Trophoblast cell (in vitro differentiated cells and primary cell): ENCODE results near the gene IP6K3.
A peak's percentile ranks its signal among the peaks of the same experiment; 100 is the strongest.

Source experiments
- DNase-seq, 2 donors: peaks; one replicate each; pipeline ENCODE4 v3.0.0-alpha.2; 2016
- H2AFZ ChIP-seq: 2 replicates; pipeline ENCODE4 v1.6.1; 2013; ENCODE audit warnings: low read length, moderate library complexity, mild to moderate bottlenecking; ENCODE audit not compliant: insufficient read depth, poor library complexity
- H2AK5ac ChIP-seq: 2 replicates; pipeline ENCODE4 v1.6.1; 2013; ENCODE audit warnings: mild to moderate bottlenecking, low read length
- H2BK120ac ChIP-seq: 2 replicates; pipeline ENCODE4 v1.6.1; 2013; ENCODE audit warnings: low read length, mild to moderate bottlenecking, moderate library complexity; ENCODE audit not compliant: insufficient read depth, poor library complexity
- H2BK12ac ChIP-seq: 2 replicates; pipeline ENCODE4 v1.6.1; 2013; ENCODE audit warnings: mild to moderate bottlenecking, low read length, moderate library complexity
- H2BK5ac ChIP-seq: 2 replicates; pipeline ENCODE4 v1.6.1; 2013; ENCODE audit warnings: low read length, low read depth, moderate library complexity, mild to moderate bottlenecking; ENCODE audit not compliant: poor library complexity
- H3K14ac ChIP-seq: 2 replicates; pipeline ENCODE4 v1.6.1; 2013; ENCODE audit warnings: mild to moderate bottlenecking, low read length
- H3K18ac ChIP-seq: 2 replicates; pipeline ENCODE4 v1.6.1; 2013; ENCODE audit warnings: mild to moderate bottlenecking, low read length
- H3K23ac ChIP-seq: 2 replicates; pipeline ENCODE4 v1.6.1; 2013; ENCODE audit warnings: low read length
- H3K27ac ChIP-seq: 2 replicates; pipeline ENCODE4 v1.5.1; 2013; ENCODE audit warnings: low read depth, mild to moderate bottlenecking, inconsistent platforms, low read length, moderate library complexity
- H3K27me3 ChIP-seq: 2 replicates; pipeline ENCODE4 v1.6.1; 2013; ENCODE audit warnings: inconsistent platforms, mild to moderate bottlenecking, low read length, moderate library complexity; ENCODE audit not compliant: insufficient read depth
- H3K36me3 ChIP-seq, 2 experiments: 1 replicate in 1 of 2; 2 replicates in 1 of 2; pipeline ENCODE4 v1.6.1; 2013; ENCODE audit warnings: low read length in 2 of 2, mild to moderate bottlenecking in 2 of 2, moderate library complexity in 1 of 2; ENCODE audit not compliant: insufficient read depth in 2 of 2, control insufficient read depth in 1 of 2
- H3K4ac ChIP-seq: 2 replicates; pipeline ENCODE4 v1.6.1; 2013; ENCODE audit warnings: low read depth, mild to moderate bottlenecking, low read length, moderate library complexity
- H3K4me1 ChIP-seq, 2 experiments: 1 replicate in 1 of 2; 2 replicates in 1 of 2; pipeline ENCODE4 v1.6.1; 2013; ENCODE audit warnings: low read length in 2 of 2, mild to moderate bottlenecking in 2 of 2, moderate library complexity in 1 of 2; ENCODE audit not compliant: insufficient read depth in 2 of 2, control insufficient read depth in 1 of 2
- H3K4me2 ChIP-seq: 2 replicates; pipeline ENCODE4 v1.6.1; 2013; ENCODE audit warnings: inconsistent platforms, mild to moderate bottlenecking, low read length, moderate library complexity
- H3K4me3 ChIP-seq: 2 replicates; pipeline ENCODE4 v1.5.1; 2013; ENCODE audit warnings: mild to moderate bottlenecking, low read depth, low read length, inconsistent platforms
- H3K79me1 ChIP-seq: one replicate; pipeline ENCODE4 v1.6.1; 2013; ENCODE audit warnings: low read length
- H3K79me2 ChIP-seq: 2 replicates; pipeline ENCODE4 v1.6.1; 2013; ENCODE audit warnings: low read length, mild to moderate bottlenecking; ENCODE audit not compliant: control insufficient read depth, insufficient read depth, poor library complexity
- H3K9ac ChIP-seq: 2 replicates; pipeline ENCODE4 v1.6.1; 2013; ENCODE audit warnings: mild to moderate bottlenecking, low read length
- H3K9me3 ChIP-seq: 2 replicates; pipeline ENCODE4 v1.6.1; 2013; ENCODE audit warnings: low read depth, mild to moderate bottlenecking, control low read depth, inconsistent platforms, low read length; ENCODE audit not compliant: insufficient read depth
- H4K12ac ChIP-seq: 2 replicates; pipeline ENCODE4 v1.6.1; 2013; ENCODE audit warnings: low read depth, mild to moderate bottlenecking, low read length, moderate library complexity
- H4K8ac ChIP-seq: 2 replicates; pipeline ENCODE4 v1.6.1; 2013; ENCODE audit warnings: low read depth, mild to moderate bottlenecking, low read length, moderate library complexity
- H4K91ac ChIP-seq: one replicate; pipeline ENCODE4 v1.6.1; 2013; ENCODE audit warnings: low read depth, mild to moderate bottlenecking, low read length, moderate library complexity
- WGBS: extraction: QIAGEN DNeasy Blood & Tissue Kit; methylation state at CpG from one replicate; pipeline ENCODE4 v1.1.7; 2013; ENCODE audit warnings: missing lambda C conversion rate; ENCODE audit not compliant: insufficient read length, insufficient coverage; ENCODE audit errors: extremely low coverage; 5-methylcytosine and 5-hydroxymethylcytosine counted together

IP6K3 gene

GRCh38 chr6:33752646-33753015, 5.9 kb upstream of the IP6K3 start:
- no peak overlapping the region for H4K91ac ChIP-seq
- no CpG with 5 or more reads among the region's 1 CpG for WGBS
- no peaks in the 10 kb centered on the region for H3K79me1 ChIP-seq

GRCh38 chr6:33751771-33752645, 5.3 kb upstream of the IP6K3 start:
- Histone ChIP-seq H2BK120ac (no peak overlapping the region), H3K36me3 (no peaks in the 10 kb centered on the region), H3K27me3 (no peaks in the 10 kb centered on the region), H4K91ac (no peak overlapping the region), H3K4me3 (no peak overlapping the region), H3K18ac (no peak overlapping the region), H3K14ac (no peak overlapping the region), H2BK5ac (no peak overlapping the region), H3K27ac (no peak overlapping the region), H3K4ac (no peak overlapping the region), H2AK5ac (peak overlapping the region; percentile 2), H3K9me3 (no peaks in the 10 kb centered on the region), H4K12ac (no peak overlapping the region), H3K9ac (no peak overlapping the region), H3K4me1 (peaks cover 11 to 17% of the 10 kb centered on the region in 2 experiments), H2AFZ (no peak overlapping the region), H3K4me2 (no peak overlapping the region), H4K8ac (no peak overlapping the region), H3K79me2 (no peaks in the 10 kb centered on the region), H2BK12ac (no peak overlapping the region), H3K79me1 (no peaks in the 10 kb centered on the region), H3K23ac (no peak overlapping the region)
- no CpG with 5 or more reads among the region's 15 CpGs for WGBS
- no peak for DNase-seq

More at GRCh38 chr6:33752646-33753015, 5.9 kb upstream of the IP6K3 start:
- H2AK5ac ChIP-seq: no peak overlapping the region
- no peak overlapping the region for H3K9ac ChIP-seq
- H4K8ac ChIP-seq: no peak overlapping the region
- H3K4ac ChIP-seq: no peak overlapping the region
- H3K4me3 ChIP-seq: no peak overlapping the region
- H2BK12ac ChIP-seq: no peak overlapping the region
- no peak overlapping the region for H2BK5ac ChIP-seq
- no peak overlapping the region for H2BK120ac ChIP-seq
- H3K4me1 ChIP-seq: peaks cover 11 to 15% of the 10 kb centered on the region in 2 experiments
- H3K79me2 ChIP-seq: no peaks in the 10 kb centered on the region
- H3K14ac ChIP-seq: no peak overlapping the region
- no peak overlapping the region for H3K18ac ChIP-seq
- no peaks in the 10 kb centered on the region for H3K36me3 ChIP-seq
- no peaks in the 10 kb centered on the region for H3K9me3 ChIP-seq
- H3K4me2 ChIP-seq: no peak overlapping the region
- no peak overlapping the region for H3K23ac ChIP-seq
- no peak overlapping the region for H2AFZ ChIP-seq
- no peak overlapping the region for H4K12ac ChIP-seq
- H3K27me3 ChIP-seq: no peaks in the 10 kb centered on the region
- H3K27ac ChIP-seq: no peak overlapping the region
- no peak for DNase-seq

DNA sequence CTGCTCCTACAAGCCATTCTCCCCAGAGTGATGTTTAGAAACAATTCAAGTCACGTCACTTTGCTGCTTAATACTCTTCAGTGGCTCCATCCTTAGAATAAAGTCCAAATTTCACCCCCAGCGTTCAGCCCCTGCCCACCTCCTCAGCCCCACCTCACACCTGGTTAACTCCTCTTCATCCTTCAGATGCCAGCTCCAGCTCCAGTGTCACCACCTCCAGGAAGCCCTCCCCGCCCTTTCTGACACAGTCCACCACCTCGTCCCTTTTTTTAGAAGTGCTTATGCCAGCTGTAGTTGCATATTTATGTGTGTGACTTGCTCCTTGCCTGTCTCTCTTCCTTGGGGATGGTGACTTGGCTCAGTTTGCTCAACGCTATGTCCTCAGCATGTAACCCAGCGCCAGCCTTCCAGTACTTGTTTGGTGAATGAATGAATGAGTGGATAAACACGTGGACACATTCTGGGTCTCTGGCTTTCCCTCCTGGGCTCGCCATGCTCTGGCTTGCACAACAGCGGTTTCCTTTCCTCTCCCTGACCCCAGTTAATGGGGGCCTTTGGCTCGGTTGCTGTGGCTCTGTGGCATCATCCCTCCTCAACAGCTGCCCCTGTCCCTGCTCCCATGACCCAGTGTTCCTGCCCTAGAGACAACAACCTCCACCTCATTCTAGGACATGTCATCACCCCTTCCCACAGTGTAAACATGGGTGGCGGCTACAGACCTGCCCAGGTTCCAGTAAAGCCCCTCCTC, 3.7 kb upstream of the IP6K3 start:
- no peaks in the 10 kb centered on the region for H3K27me3 ChIP-seq
- H3K14ac ChIP-seq: no peak overlapping the region
- peaks cover 22 to 30% of the 10 kb centered on the region in 2 experiments for H3K4me1 ChIP-seq
- H3K9ac ChIP-seq: no peak overlapping the region
- H3K79me1 ChIP-seq: peaks cover 6% of the 10 kb centered on the region
- H4K91ac ChIP-seq: no peak overlapping the region
- no peaks in the 10 kb centered on the region for H3K36me3 ChIP-seq
- no peak overlapping the region for H4K8ac ChIP-seq
- no peak for DNase-seq
- H2AK5ac ChIP-seq: no peak overlapping the region
- H2BK12ac ChIP-seq: no peak overlapping the region
- H3K4me3 ChIP-seq: no peak overlapping the region
- no peak overlapping the region for H2AFZ ChIP-seq
- no peak overlapping the region for H2BK120ac ChIP-seq
- H2BK5ac ChIP-seq: no peak overlapping the region
- no CpG with 5 or more reads among the region's 11 CpGs for WGBS
- no peak overlapping the region for H3K4ac ChIP-seq
- H3K4me2 ChIP-seq: no peak overlapping the region
- H3K18ac ChIP-seq: no peak overlapping the region
- no peak overlapping the region for H3K27ac ChIP-seq
- H3K9me3 ChIP-seq: no peaks in the 10 kb centered on the region
- H3K23ac ChIP-seq: no peak overlapping the region
- H3K79me2 ChIP-seq: peaks cover 2% of the 10 kb centered on the region
- no peak overlapping the region for H4K12ac ChIP-seq

DNA sequence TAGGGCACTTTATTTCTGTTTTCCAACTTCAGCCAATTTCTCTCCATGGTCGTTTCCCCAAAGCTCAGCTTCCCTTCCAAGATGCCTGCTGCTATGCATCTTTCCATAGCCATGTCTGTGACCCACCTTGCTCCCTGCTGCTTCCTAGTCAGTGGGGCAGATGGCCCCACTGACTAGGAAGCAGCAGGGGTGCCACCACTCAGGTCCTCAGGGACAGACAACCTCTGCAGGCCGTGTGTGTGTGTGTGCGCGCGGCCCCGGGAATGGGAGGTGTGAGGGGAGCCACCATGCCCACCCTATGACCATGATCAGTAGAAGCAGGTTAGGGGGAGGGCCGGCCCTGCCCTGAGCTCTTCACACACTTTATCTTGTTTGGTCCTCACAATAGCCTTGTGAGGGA, 2.7 kb upstream of the IP6K3 start:
- no peaks in the 10 kb centered on the region for H3K27me3 ChIP-seq
- H3K23ac ChIP-seq: no peak overlapping the region
- H3K4ac ChIP-seq: no peak overlapping the region
- H2BK120ac ChIP-seq: no peak overlapping the region
- H3K4me2 ChIP-seq: no peak overlapping the region
- H3K79me1 ChIP-seq: peaks cover 9% of the 10 kb centered on the region
- H3K9ac ChIP-seq: no peak overlapping the region
- no peaks in the 10 kb centered on the region for H3K36me3 ChIP-seq
- H4K12ac ChIP-seq: no peak overlapping the region
- no peak overlapping the region for H3K4me3 ChIP-seq
- H3K27ac ChIP-seq: no peak overlapping the region
- H2BK5ac ChIP-seq: no peak overlapping the region
- H3K4me1 ChIP-seq: peaks cover 28 to 36% of the 10 kb centered on the region in 2 experiments
- H2AFZ ChIP-seq: no peak overlapping the region
- no peak overlapping the region for H2BK12ac ChIP-seq
- DNase-seq: no peak
- no peak overlapping the region for H4K91ac ChIP-seq
- no peak overlapping the region for H4K8ac ChIP-seq
- peaks cover 2% of the 10 kb centered on the region for H3K79me2 ChIP-seq
- no peak overlapping the region for H3K18ac ChIP-seq
- no peaks in the 10 kb centered on the region for H3K9me3 ChIP-seq
- H3K14ac ChIP-seq: no peak overlapping the region
- WGBS: no CpG with 5 or more reads among the region's 7 CpGs
- no peak overlapping the region for H2AK5ac ChIP-seq
